Stimulated activated CD8-positive, alpha-beta memory T cell treated with anti-CD3 and anti-CD28 coated beads, Interleukin-4, amount 100 ng/mL, for 1 hour (primary cell): ENCODE measurements around the gene PRMT1.

Experiments used
- DNase-seq, 2 donors: peaks; one replicate each; pipeline ENCODE4 v3.0.0-alpha.2; 2020; ENCODE audit warnings: low read depth in 2 of 2, low spot score in 1 of 2

The PRMT1 gene

GRCh38 chr19:49687566-49688316 is 10.7 kb downstream of the PRMT1 start:
- no peak for DNase-seq

- no peak for DNase-seq
These were observed 11.6 kb downstream of the PRMT1 start for GRCh38 chr19:49688531-49689132.

GRCh38 chr19:49689133-49690078 is 12.3 kb downstream of the PRMT1 start, which contains the start of gene ADM5:
TSS of gene ADM5 (plus strand) at chr19:49689594. CDS start at chr19:49689838, 244 bp downstream.
- no peak for DNase-seq

GRCh38 chr19:49690079-49690655 is 13.1 kb downstream of the PRMT1 start:
- no peak for DNase-seq

GRCh38 chr19:49690656-49691242 is 13.7 kb downstream of the PRMT1 start, which contains the start of gene CPT1C:
TSS of gene CPT1C (plus strand) at chr19:49691116. CDS start at chr19:49692253, 1,137 bp downstream.
- DNase-seq = no peak

GRCh38 chr19:49691243-49692146 is 14.4 kb downstream of the PRMT1 start:
- DNase-seq = no peak

GRCh38 chr19:49692147-49692506 is 15.1 kb downstream of the PRMT1 start:
- no peak for DNase-seq

GRCh38 chr19:49696115-49696514 is 19.0 kb downstream of the PRMT1 start:
- DNase-seq = no peak

GRCh38 chr19:49696865-49697264 is 19.8 kb downstream of the PRMT1 start:
- no peak for DNase-seq

- no peak for DNase-seq
These were observed 22.3 kb downstream of the PRMT1 start for GRCh38 chr19:49699364-49699763.

GRCh38 chr19:49700563-49700962 is 23.5 kb downstream of the PRMT1 start:
- no peak for DNase-seq

GRCh38 chr19:49701271-49701786 is 24.3 kb downstream of the PRMT1 start:
- DNase-seq = no peak

- no peak for DNase-seq
These were observed 28.0 kb downstream of the PRMT1 start for GRCh38 chr19:49704888-49705642.

GRCh38 chr19:49705919-49706318 is 28.8 kb downstream of the PRMT1 start:
- DNase-seq = no peak

GRCh38 chr19:49710372-49710951 is 33.4 kb downstream of the PRMT1 start:
- DNase-seq = no peak

GRCh38 chr19:49712397-49712859 is 35.4 kb downstream of the PRMT1 start:
- DNase-seq = no peak

GRCh38 chr19:49713236-49713845 is 36.3 kb downstream of the PRMT1 start:
- no peak for DNase-seq

- DNase-seq = no peak
These were observed 39.1 kb downstream of the PRMT1 start for GRCh38 chr19:49716154-49716553.
